ENCODE measurements around the gene PTPN1. TPM values are rescaled to one million over a fixed set of nuclear protein-coding genes. Genes with fewer than 3 reads are reported as not detected.

Gene PTPN1
- total and polyA plus RNA-seq, 10 of the 15 experiments (the other 5 are each of a cell fraction or from before 2014, with no cell fraction given), result 15.9 to 74.7 (median 43.9) TPM

DNA sequence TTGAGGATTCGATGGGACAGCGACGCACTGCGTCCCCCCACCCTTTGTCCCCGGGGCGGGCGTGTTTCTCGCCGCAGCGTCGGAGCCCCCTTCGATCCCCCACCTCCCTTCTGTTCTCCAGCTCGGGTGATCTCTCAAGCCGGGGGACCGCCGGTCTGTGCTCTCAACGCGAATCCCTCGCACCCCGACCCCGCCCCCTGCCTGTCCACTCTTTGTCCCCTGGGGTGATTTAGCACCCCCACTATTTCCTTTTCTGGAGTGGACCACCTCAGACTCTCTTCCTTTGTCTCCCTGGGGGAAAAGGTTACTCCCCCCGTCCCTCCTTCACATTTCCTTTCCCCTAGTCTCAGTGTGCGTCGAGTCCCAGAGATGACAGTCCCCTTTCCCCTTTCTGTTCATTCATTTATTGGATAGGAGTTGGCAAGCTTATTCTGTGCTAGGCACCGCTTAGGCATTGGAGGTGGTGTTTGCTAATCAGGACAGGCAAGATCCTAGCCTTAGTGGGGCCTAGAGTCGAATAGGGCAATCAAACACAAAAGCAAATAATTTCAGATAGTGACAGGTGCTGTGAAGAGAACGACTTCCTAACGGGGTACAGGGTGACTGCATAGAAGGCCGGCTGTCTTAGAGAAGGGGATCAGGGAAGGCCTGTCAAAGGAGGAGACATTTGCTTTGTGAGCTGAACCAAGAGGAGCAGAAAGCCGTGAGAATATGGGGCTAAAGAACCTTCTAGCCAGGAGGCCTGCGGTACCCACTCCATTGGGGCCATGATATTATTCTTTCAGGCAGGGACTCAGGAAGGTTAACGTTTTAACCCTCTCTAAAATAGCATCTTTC lies 741 bp downstream of the PTPN1 start:
- ATAC-seq (peak; percentile 6), DNase-seq (ENCODE audit: low read depth, low spot score) (no peak), FAIRE-seq (no peak)
- Histone ChIP-seq H3K9ac (ENCODE audit: control insufficient read depth, insufficient read depth, low read length) (peak overlapping the region; percentile 83), H3K4me1 (ENCODE audit: control insufficient read depth, insufficient read depth, low read length) (peaks cover 19% of the 10 kb centered on the region), H2AFZ (ENCODE audit: control insufficient read depth, low read depth, low read length) (no peak overlapping the region), H3K4me3 (peak overlapping the region; percentile 100), H3K27me3 (replicated peaks in 1 of 2; ENCODE audit: control insufficient read depth in 2 of 2, insufficient read depth in 2 of 2, low read length in 1 of 2) (no peaks in the 10 kb centered on the region), H3K9me3 (replicated peaks; ENCODE audit: control insufficient read depth, insufficient read depth, low read length) (no peaks in the 10 kb centered on the region), H3K79me2 (ENCODE audit: control insufficient read depth, insufficient read depth, low read length) (peaks cover 58% of the 10 kb centered on the region), H4K20me1 (ENCODE audit: control insufficient read depth, insufficient read depth) (peaks cover 5% of the 10 kb centered on the region), H3K4me2 (ENCODE audit: control insufficient read depth, insufficient read depth) (peak overlapping the region; percentile 63), H3K36me3 (ENCODE audit: control insufficient read depth in 2 of 2, insufficient read depth in 2 of 2, low read length in 1 of 2) (no peaks in the 10 kb centered on the region), H3K27ac (ENCODE audit: control insufficient read depth, insufficient read depth) (peak overlapping the region; percentile 98)
- intact Hi-C loops (cut with micrococcal nuclease; ENCODE audit: unreplicated experiment) (loop anchor here (2.0 kb wide), 1 partner anchor 60 kb away; no protein-coding TSS in a partner anchor), in situ Hi-C loops (cut with MboI) (loop anchor here (10.0 to 25.0 kb wide), 2 partner anchors 294 to 824 kb away; no protein-coding TSS in a partner anchor)
- no TSS peak for BruUV-seq (replicated peaks)
- POLR2A ChIA-PET, result interaction anchor here (0.6 to 6.6 kb wide), 24 partner anchors 8 to 219 kb away, joined by 3 to 56 read pairs (median 4); no protein-coding TSS in a partner anchor
- RAD21 ChIA-PET (ENCODE audit: unreplicated experiment), result interaction anchor here (1.0 to 12.9 kb wide), 15 partner anchors 9 to 69 kb away, joined by 3 to 167 read pairs (median 10); no protein-coding TSS in a partner anchor
- TF ChIP-seq FOS (IDR thresholded peaks at IDR 0.05; ENCODE audit: borderline replicate concordance, extremely low read depth, insufficient read length) (no peak), IKZF1 (conservative IDR thresholded peaks at IDR 0.05) (0 out of 2 replicates have a peak, but pooled peaks have one; percentile 2), HDAC6 (IDR thresholded peaks at IDR 0.05; ENCODE audit: unreplicated experiment) (peak; percentile 9), NFXL1 (IDR thresholded peaks at IDR 0.05; ENCODE audit: borderline replicate concordance) (0 out of 2 replicates have a peak, but pooled peaks have one; percentile 19), NRF1 (conservative IDR thresholded peaks at IDR 0.05; ENCODE audit: low read depth, low read length) (no peak), WRNIP1 (IDR thresholded peaks at IDR 0.05; ENCODE audit: borderline replicate concordance, low read depth, low read length) (peak; percentile 82; the same call in 1 of the 2 replicates), NBN (IDR thresholded peaks at IDR 0.05) (0 out of 2 replicates have a peak, but pooled peaks have one; percentile 8), MEF2B (IDR thresholded peaks at IDR 0.05; ENCODE audit: partially characterized antibody, poor library complexity, severe bottlenecking) (peak; percentile 23)
- TF ChIP-seq, protein P1, sequence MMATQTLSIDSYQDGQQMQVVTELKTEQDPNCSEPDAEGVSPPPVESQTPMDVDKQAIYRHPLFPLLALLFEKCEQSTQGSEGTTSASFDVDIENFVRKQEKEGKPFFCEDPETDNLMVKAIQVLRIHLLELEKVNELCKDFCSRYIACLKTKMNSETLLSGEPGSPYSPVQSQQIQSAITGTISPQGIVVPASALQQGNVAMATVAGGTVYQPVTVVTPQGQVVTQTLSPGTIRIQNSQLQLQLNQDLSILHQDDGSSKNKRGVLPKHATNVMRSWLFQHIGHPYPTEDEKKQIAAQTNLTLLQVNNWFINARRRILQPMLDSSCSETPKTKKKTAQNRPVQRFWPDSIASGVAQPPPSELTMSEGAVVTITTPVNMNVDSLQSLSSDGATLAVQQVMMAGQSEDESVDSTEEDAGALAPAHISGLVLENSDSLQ (IDR thresholded peaks at IDR 0.05), result 0 out of 2 replicates have a peak, but pooled peaks have one; percentile 7
- TF ChIP-seq, protein P2, sequence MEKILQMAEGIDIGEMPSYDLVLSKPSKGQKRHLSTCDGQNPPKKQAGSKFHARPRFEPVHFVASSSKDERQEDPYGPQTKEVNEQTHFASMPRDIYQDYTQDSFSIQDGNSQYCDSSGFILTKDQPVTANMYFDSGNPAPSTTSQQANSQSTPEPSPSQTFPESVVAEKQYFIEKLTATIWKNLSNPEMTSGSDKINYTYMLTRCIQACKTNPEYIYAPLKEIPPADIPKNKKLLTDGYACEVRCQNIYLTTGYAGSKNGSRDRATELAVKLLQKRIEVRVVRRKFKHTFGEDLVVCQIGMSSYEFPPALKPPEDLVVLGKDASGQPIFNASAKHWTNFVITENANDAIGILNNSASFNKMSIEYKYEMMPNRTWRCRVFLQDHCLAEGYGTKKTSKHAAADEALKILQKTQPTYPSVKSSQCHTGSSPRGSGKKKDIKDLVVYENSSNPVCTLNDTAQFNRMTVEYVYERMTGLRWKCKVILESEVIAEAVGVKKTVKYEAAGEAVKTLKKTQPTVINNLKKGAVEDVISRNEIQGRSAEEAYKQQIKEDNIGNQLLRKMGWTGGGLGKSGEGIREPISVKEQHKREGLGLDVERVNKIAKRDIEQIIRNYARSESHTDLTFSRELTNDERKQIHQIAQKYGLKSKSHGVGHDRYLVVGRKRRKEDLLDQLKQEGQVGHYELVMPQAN (conservative IDR thresholded peaks at IDR 0.05), result 0 out of 2 replicates have a peak, but pooled peaks have one; percentile 2
- SMC1A ChIA-PET (ENCODE audit: uncharacterized antibody, unreplicated experiment), result interaction anchor here (0.6 to 95.1 kb wide), 3 partner anchors 2 to 380 kb away, joined by 3 to 2799 read pairs (median 2799); partner anchors contain the start of gene PTPN1
- 3% methylated on average over 28 of the region's 32 CpGs for WGBS (ENCODE audit: insufficient coverage, insufficient replicate concordance, low lambda C conversion rate, missing lambda C conversion rate)
- CTCF ChIA-PET, result interaction anchor here (0.7 to 10.7 kb wide), 18 partner anchors 9 to 76 kb away, joined by 3 to 116 read pairs (median 6); no protein-coding TSS in a partner anchor

All from GM12878 (cell line).